Measurements from ENCODE around the gene C9.
"Not testable (repeated sequence)": the region's sequence is repeated elsewhere in the genome, so short reads cannot be mapped to it uniquely, and the experiment has no call there.

C9 gene

GRCh38 chr5:39282561-39282960, 81.7 kb downstream of the C9 start:
- in situ Hi-C loops (cut with MboI; ENCODE audit: low pct_unique_long_range_greater_than_20kb, low sequenced_read_pairs, unreplicated experiment): loop anchor here (10.0 kb wide), 1 partner anchor 68 kb away; the partner anchor contains the start of gene FYB1
- TF ChIP-seq, protein P1, sequence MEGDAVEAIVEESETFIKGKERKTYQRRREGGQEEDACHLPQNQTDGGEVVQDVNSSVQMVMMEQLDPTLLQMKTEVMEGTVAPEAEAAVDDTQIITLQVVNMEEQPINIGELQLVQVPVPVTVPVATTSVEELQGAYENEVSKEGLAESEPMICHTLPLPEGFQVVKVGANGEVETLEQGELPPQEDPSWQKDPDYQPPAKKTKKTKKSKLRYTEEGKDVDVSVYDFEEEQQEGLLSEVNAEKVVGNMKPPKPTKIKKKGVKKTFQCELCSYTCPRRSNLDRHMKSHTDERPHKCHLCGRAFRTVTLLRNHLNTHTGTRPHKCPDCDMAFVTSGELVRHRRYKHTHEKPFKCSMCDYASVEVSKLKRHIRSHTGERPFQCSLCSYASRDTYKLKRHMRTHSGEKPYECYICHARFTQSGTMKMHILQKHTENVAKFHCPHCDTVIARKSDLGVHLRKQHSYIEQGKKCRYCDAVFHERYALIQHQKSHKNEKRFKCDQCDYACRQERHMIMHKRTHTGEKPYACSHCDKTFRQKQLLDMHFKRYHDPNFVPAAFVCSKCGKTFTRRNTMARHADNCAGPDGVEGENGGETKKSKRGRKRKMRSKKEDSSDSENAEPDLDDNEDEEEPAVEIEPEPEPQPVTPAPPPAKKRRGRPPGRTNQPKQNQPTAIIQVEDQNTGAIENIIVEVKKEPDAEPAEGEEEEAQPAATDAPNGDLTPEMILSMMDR (IDR thresholded peaks at IDR 0.05; ENCODE audit: extremely low read depth, insufficient read depth, missing control alignments): no peak
- no peak for DNase-seq (ENCODE audit: low spot score)

GRCh38 chr5:39275865-39276264, 88.4 kb downstream of the C9 start:
- DNase-seq (ENCODE audit: low spot score); in situ Hi-C loops (cut with MboI; ENCODE audit: low pct_unique_long_range_greater_than_20kb, low sequenced_read_pairs, unreplicated experiment): not testable (repeated sequence)

DNA sequence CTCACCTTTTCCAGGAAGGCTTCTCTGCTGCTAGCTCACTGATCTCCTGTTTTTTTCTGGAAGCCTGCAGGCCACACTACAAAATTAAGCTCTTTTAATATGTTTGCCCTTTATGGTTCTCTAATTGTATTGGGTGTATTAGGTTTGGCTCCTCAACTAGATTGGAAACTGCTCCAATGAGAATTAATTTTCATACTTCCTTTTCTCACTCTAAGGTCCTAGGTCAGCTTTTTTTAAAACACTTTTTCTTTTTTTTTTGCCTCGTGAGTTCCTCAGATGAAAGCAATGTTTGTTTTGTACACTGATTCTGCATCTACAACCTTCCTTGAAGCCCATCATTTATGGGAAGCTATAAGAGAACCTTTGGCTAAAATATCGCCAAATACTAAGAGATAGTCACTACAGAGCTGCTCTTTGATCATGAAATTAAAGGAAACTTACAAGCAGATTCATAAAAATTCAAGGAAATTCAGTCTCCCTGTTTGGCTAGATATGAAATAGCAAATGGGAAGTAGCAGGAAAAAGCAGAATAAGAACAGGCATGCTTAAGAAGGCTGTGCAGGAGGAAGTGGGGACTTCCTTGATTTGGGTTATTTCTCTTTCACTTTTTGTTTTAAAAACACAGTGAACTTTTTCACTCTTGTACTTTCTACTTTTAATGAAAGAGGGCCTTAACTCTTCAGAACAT, 89.8 kb downstream of the C9 start:
- DNase-seq (ENCODE audit: low spot score): peak; percentile 54
- in situ Hi-C loops (cut with MboI; ENCODE audit: low pct_unique_long_range_greater_than_20kb, low sequenced_read_pairs, unreplicated experiment): no loop called here
- TF ChIP-seq, protein P1 (IDR thresholded peaks at IDR 0.05; ENCODE audit: extremely low read depth, insufficient read depth, missing control alignments): no peak

GRCh38 chr5:39273314-39273954, 90.9 kb downstream of the C9 start:
- TF ChIP-seq, protein P1 (IDR thresholded peaks at IDR 0.05; ENCODE audit: extremely low read depth, insufficient read depth, missing control alignments): no peak
- DNase-seq (ENCODE audit: low spot score): no peak
- in situ Hi-C loops (cut with MboI; ENCODE audit: low pct_unique_long_range_greater_than_20kb, low sequenced_read_pairs, unreplicated experiment): no loop called here

DNA sequence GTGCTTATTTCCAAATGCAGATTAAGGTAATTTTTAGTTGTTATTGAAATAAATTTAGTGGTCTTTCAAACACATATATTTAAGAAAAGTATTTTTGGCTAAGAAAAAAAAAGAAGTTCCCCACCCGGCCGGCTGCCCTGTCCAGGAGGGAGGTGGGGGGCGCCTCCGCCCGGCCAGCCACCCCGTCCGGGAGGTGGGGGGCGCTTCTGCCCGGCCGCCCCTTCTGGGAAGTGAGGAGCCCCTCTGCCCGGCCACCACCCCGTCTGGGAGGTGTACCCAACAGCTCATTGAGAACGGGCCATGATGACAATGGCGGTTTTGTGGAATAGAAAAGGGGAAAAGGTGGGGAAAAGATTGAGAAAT, 91.4 kb downstream of the C9 start:
- in situ Hi-C loops (cut with MboI; ENCODE audit: low pct_unique_long_range_greater_than_20kb, low sequenced_read_pairs, unreplicated experiment); DNase-seq (ENCODE audit: low spot score): not testable (repeated sequence)

DNA sequence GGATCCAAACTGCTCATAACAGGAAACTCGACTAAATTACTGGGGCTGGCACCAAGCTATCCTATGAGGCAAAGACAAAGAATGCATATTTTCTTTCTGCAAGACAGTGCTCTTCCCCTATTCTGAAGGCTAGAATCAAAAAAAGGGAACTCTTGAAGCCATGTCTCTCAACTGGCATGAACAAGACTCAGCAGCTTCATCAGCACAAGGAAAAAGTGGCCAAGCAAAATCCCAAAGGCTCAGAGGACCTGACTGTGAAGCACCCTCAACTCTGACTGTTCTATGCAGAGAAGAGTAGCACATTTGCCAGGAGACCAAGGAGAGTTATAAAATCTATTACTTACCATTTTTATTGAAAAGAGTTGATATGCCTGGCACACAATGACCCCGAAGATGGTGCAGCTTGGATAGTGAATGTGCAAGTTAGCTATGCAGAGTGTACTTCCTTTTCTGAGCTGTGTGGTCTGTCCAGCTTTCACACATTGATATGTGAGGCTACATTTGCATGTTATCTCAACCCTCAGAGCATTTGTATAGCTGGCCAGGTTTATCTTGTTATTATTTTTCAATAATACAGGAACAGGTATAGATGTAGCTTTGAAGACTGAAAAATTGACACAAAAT, 94.0 kb downstream of the C9 start:
- in situ Hi-C loops (cut with MboI; ENCODE audit: low pct_unique_long_range_greater_than_20kb, low sequenced_read_pairs, unreplicated experiment): no loop called here
- DNase-seq (ENCODE audit: low spot score): peak; percentile 32
- TF ChIP-seq, protein P1 (IDR thresholded peaks at IDR 0.05; ENCODE audit: extremely low read depth, insufficient read depth, missing control alignments): no peak

- TF ChIP-seq, protein P1 (IDR thresholded peaks at IDR 0.05; ENCODE audit: extremely low read depth, insufficient read depth, missing control alignments): no peak
- in situ Hi-C loops (cut with MboI; ENCODE audit: low pct_unique_long_range_greater_than_20kb, low sequenced_read_pairs, unreplicated experiment): no loop called here
- no peak for DNase-seq (ENCODE audit: low spot score)
These were observed 97.1 kb downstream of the C9 start for GRCh38 chr5:39267186-39267585.

Measured in GM13977 (cell line).